Fibroblast of lung (primary cell): ENCODE measurements around the gene ZSCAN20.

Source experiments
- EZH2 ChIP-seq: IDR thresholded peaks from 2 replicates; pipeline ENCODE4 v1.5.1; 2012; ENCODE audit warnings: low read length, control low read depth, mild to moderate bottlenecking; ENCODE audit errors: missing control alignments
- TF ChIP-seq, protein P1 (sequence below), 2 donors: IDR thresholded peaks in 1 of 2; conservative IDR thresholded peaks in 1 of 2; 1 replicate in 1 of 2; 2 replicates in 1 of 2; pipeline ENCODE4 v1.5.1; 2011 to 2012; ENCODE audit warnings: low read length in 2 of 2, control low read depth in 1 of 2, inconsistent platforms in 1 of 2, low read depth in 1 of 2, mild to moderate bottlenecking in 1 of 2

GRCh38 chr1:33512226-33513011, 40.0 kb downstream of the ZSCAN20 start:
- TF ChIP-seq, protein P1, sequence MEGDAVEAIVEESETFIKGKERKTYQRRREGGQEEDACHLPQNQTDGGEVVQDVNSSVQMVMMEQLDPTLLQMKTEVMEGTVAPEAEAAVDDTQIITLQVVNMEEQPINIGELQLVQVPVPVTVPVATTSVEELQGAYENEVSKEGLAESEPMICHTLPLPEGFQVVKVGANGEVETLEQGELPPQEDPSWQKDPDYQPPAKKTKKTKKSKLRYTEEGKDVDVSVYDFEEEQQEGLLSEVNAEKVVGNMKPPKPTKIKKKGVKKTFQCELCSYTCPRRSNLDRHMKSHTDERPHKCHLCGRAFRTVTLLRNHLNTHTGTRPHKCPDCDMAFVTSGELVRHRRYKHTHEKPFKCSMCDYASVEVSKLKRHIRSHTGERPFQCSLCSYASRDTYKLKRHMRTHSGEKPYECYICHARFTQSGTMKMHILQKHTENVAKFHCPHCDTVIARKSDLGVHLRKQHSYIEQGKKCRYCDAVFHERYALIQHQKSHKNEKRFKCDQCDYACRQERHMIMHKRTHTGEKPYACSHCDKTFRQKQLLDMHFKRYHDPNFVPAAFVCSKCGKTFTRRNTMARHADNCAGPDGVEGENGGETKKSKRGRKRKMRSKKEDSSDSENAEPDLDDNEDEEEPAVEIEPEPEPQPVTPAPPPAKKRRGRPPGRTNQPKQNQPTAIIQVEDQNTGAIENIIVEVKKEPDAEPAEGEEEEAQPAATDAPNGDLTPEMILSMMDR (conservative IDR thresholded peaks at IDR 0.05 in 1 of 2, IDR thresholded peaks at IDR 0.05 in 1 of 2; ENCODE audit: low read depth in 1 of 2, low read length in 2 of 2), result no peak
- no peak for TF ChIP-seq EZH2
